Mucosa of descending colon (tissue), 3 donors: Measurements from ENCODE around the gene LRRC47. TPM values are rescaled to one million over a fixed set of nuclear protein-coding genes. Genes with fewer than 3 reads are reported as not detected.

Experiments
- ATAC-seq: fragments of 200-7000 bp; cut with Tn5 transposase; one replicate; pipeline ENCODE4 v1.9.1; 2020; ENCODE audit warnings: mild to moderate bottlenecking, moderate library complexity
- DNase-seq, 3 donors: peaks; one replicate each; pipeline ENCODE4 v3.0.0-alpha.2; 2020
- H3K36me3 ChIP-seq: fragments of 200-600 bp; one replicate; pipeline ENCODE4 v1.8.0; 2021; ENCODE audit warnings: low read depth, mild to moderate bottlenecking
- H3K4me1 ChIP-seq: fragments of 200-600 bp; one replicate; pipeline ENCODE4 v1.8.0; 2021; ENCODE audit warnings: low read depth, mild to moderate bottlenecking
- H3K4me3 ChIP-seq: fragments of 200-600 bp; one replicate; pipeline ENCODE4 v1.8.0; 2021; ENCODE audit warnings: mild to moderate bottlenecking
- H3K9me3 ChIP-seq: fragments of 200-600 bp; one replicate; pipeline ENCODE4 v1.8.0; 2021; ENCODE audit warnings: mild to moderate bottlenecking
- CTCF ChIP-seq: fragments of 200-600 bp; IDR thresholded peaks from one replicate; pipeline ENCODE4 v1.8.0; 2022; ENCODE audit warnings: antibody characterized with exemption, mild to moderate bottlenecking
- intact Hi-C, 2 donors: fragments of 100-400 bp; cut with DNase I in 1 of 2; cut with micrococcal nuclease in 1 of 2; formaldehyde crosslinking; loops; one replicate each; pipeline versions ENCODE4 v1.11.0 to v1.11.1; 2022; cut with DNase I, micrococcal nuclease
- total RNA-seq, 3 donors: library from RNA; stranded (reverse); fragmentation: NEBNext Ultra II Directional in 2 of 3; extraction: Animal tissue kit (Norgen Biotek cat#: 25700) in 2 of 3; gene quantifications; one replicate each; pipeline versions ENCODE4 v1.2.1 to v1.2.4, GENCODE V29; 2021 to 2023
- donor health status: DM: no; HTN: no; CAD: no; lungs with moderate emphysema.
- donor health status: DM: no; HTN: no; CAD: no.
- donor health status: DM: no; HTN: yes; CAD: no.

The LRRC47 gene
- total RNA-seq, 3 donors from 2014 or later, result 33.2 to 58.9 (median 34.7) TPM

GRCh38 chr1:3733883-3734589, 62.3 kb downstream of the LRRC47 start:
- TF ChIP-seq CTCF, result no peak
- intact Hi-C loops, result no loop called here
- DNase-seq, result no peak

GRCh38 chr1:3733094-3733882, 63.0 kb downstream of the LRRC47 start:
- Histone ChIP-seq H3K4me1 (no peaks in the 10 kb centered on the region), H3K36me3 (no peaks in the 10 kb centered on the region), H3K4me3 (no peak overlapping the region), H3K9me3 (no peaks in the 10 kb centered on the region)
- ATAC-seq, result no peak
- no peak for TF ChIP-seq CTCF
- DNase-seq, result no peak
- intact Hi-C loops, result no loop called here

More at GRCh38 chr1:3733883-3734589, 62.3 kb downstream of the LRRC47 start:
- no peaks in the 10 kb centered on the region for H3K36me3 ChIP-seq
- no peaks in the 10 kb centered on the region for H3K4me1 ChIP-seq
- H3K4me3 ChIP-seq, result no peak overlapping the region
- no peaks in the 10 kb centered on the region for H3K9me3 ChIP-seq
- no peak for ATAC-seq

GRCh38 chr1:3732434-3733093, 63.7 kb downstream of the LRRC47 start:
- H3K4me3 ChIP-seq, result no peak overlapping the region
- intact Hi-C loops, result no loop called here
- no peaks in the 10 kb centered on the region for H3K9me3 ChIP-seq
- H3K36me3 ChIP-seq, result no peaks in the 10 kb centered on the region
- no peak for TF ChIP-seq CTCF
- no peak for DNase-seq
- ATAC-seq, result no peak
- no peaks in the 10 kb centered on the region for H3K4me1 ChIP-seq

- DNase-seq (no peak), ATAC-seq (no peak)
- TF ChIP-seq CTCF, result no peak
- H3K4me1 ChIP-seq, result no peaks in the 10 kb centered on the region
- H3K9me3 ChIP-seq, result no peaks in the 10 kb centered on the region
- intact Hi-C loops, result no loop called here
- H3K36me3 ChIP-seq, result no peaks in the 10 kb centered on the region
- no peak overlapping the region for H3K4me3 ChIP-seq
These were observed 64.5 kb downstream of the LRRC47 start for GRCh38 chr1:3731583-3732433.
